ENCODE data around the gene USP24.

The USP24 gene

DNA sequence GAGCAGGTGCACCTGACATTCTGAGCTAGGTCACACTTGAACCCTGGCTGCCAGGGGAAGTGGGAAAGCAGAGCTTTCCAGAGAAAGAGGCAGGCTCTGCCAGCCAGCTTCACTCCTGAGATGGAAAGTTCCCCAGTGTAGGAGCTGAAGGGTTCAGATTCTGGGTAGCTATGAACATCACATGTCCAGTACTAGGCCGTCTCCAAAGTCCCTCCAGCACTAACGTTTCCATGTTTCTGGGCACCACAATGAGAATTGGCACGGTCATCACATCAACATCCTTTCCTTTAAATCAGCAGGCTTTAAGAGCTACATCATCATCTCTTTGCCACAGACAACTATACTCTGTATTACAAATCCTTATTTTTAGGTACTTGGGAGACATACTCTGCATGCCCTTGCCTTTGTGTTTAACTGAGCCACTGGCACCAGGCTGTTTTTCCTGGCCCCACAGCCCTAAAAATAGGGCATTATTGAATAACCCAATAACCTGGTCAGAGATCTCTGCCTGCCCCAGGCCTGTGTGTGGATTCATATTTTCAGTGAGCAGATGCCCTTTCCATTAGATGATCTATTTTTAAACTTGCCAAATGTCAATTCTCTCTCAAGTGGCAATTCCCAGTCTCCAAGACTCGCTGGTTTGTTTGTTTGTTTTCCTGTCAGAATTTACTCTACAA is 35.4 kb upstream of the USP24 start:
- H3K9me3 ChIP-seq (ENCODE audit: low read depth, low read length) = no peaks in the 10 kb centered on the region

DNA sequence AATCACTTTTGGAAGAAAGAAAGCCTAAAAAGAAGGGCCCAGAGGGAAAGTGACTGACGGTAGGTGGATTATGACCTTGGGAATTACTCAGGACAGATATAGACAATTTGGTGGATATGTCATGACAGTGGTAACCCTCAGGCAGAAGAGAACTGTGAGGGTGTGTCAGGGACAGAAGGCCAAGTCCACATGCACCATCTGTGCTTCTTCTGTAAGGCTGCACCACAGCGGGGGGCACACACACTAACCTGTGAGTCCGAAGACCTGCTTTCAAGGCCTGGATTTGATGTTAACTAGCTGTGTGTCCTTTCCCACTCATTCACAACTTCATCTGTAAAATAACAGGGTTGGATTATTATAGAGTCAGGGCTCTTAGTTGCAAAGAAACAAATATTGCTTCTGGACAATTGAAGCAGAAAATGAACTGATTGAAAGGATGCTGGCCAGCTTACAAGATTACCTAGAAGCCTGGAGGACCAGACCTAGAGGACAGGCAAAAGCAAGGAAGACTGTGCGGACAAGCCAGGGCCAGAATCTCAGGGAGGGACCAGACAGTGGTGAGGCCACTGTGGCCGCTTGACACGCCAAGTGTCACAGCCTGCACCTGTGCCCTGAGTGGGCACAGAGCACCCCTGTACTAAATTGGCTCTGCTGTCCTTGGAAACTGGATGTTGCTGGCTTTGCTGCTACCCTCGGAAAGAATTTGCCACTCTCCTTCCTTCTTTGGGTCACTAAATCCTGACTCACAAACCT is 34.7 kb upstream of the USP24 start:
- no peak overlapping the region for H3K27ac ChIP-seq
- TF ChIP-seq FOXP2 (optimal IDR thresholded peaks at IDR 0.05; ENCODE audit: control extremely low read depth, extremely low read length, insufficient read depth) = no peak
- TF ChIP-seq EZH2 (IDR thresholded peaks at IDR 0.05) = no peak
- TF ChIP-seq POLR2AphosphoS5 (IDR thresholded peaks at IDR 0.05; ENCODE audit: borderline replicate concordance, low read depth, low read length) = no peak
- no peaks in the 10 kb centered on the region for H3K36me3 ChIP-seq (ENCODE audit: insufficient read depth, low read length)
- DNase-seq (ENCODE audit: low read depth, low spot score) = no peak
- H3K9me3 ChIP-seq (ENCODE audit: low read depth, low read length) = no peaks in the 10 kb centered on the region
- H3K4me3 ChIP-seq = no peak overlapping the region
- no peak overlapping the region for H3K9ac ChIP-seq (ENCODE audit: insufficient read length)

More for the DNA sequence above, 35.4 kb upstream of the USP24 start:
- Histone ChIP-seq H3K36me3 (ENCODE audit: insufficient read depth, low read length) (no peaks in the 10 kb centered on the region), H3K27ac (no peak overlapping the region), H3K4me3 (no peak overlapping the region), H3K9ac (ENCODE audit: insufficient read length) (no peak overlapping the region)
- TF ChIP-seq FOXP2 (optimal IDR thresholded peaks at IDR 0.05; ENCODE audit: control extremely low read depth, extremely low read length, insufficient read depth) (no peak), EZH2 (IDR thresholded peaks at IDR 0.05) (no peak), POLR2AphosphoS5 (IDR thresholded peaks at IDR 0.05; ENCODE audit: borderline replicate concordance, low read depth, low read length) (no peak)
- DNase-seq (ENCODE audit: low read depth, low spot score) = no peak

- no peak overlapping the region for H3K4me3 ChIP-seq
- H3K36me3 ChIP-seq (ENCODE audit: insufficient read depth, low read length) = no peaks in the 10 kb centered on the region
- no peak overlapping the region for H3K9ac ChIP-seq (ENCODE audit: insufficient read length)
- no peak for DNase-seq (ENCODE audit: low read depth, low spot score)
- no peaks in the 10 kb centered on the region for H3K9me3 ChIP-seq (ENCODE audit: low read depth, low read length)
- TF ChIP-seq EZH2 (IDR thresholded peaks at IDR 0.05) = no peak
- TF ChIP-seq POLR2AphosphoS5 (IDR thresholded peaks at IDR 0.05; ENCODE audit: borderline replicate concordance, low read depth, low read length) = no peak
- TF ChIP-seq FOXP2 (optimal IDR thresholded peaks at IDR 0.05; ENCODE audit: control extremely low read depth, extremely low read length, insufficient read depth) = no peak
- no peak overlapping the region for H3K27ac ChIP-seq
These were observed 31.7 kb upstream of the USP24 start for GRCh38 chr1:55246896-55247295.

GRCh38 chr1:55246331-55246730 is 31.2 kb upstream of the USP24 start:
- no peak for DNase-seq (ENCODE audit: low read depth, low spot score)
- Histone ChIP-seq H3K9me3 (ENCODE audit: low read depth, low read length) (no peaks in the 10 kb centered on the region), H3K9ac (ENCODE audit: insufficient read length) (no peak overlapping the region), H3K4me3 (no peak overlapping the region), H3K27ac (no peak overlapping the region), H3K36me3 (ENCODE audit: insufficient read depth, low read length) (no peaks in the 10 kb centered on the region)
- TF ChIP-seq EZH2 (IDR thresholded peaks at IDR 0.05) (no peak), FOXP2 (optimal IDR thresholded peaks at IDR 0.05; ENCODE audit: control extremely low read depth, extremely low read length, insufficient read depth) (no peak), POLR2AphosphoS5 (IDR thresholded peaks at IDR 0.05; ENCODE audit: borderline replicate concordance, low read depth, low read length) (no peak)

GRCh38 chr1:55245781-55246180 is 30.6 kb upstream of the USP24 start:
- Histone ChIP-seq H3K4me3 (no peak overlapping the region), H3K36me3 (ENCODE audit: insufficient read depth, low read length) (no peaks in the 10 kb centered on the region), H3K27ac (no peak overlapping the region), H3K9me3 (ENCODE audit: low read depth, low read length) (no peaks in the 10 kb centered on the region), H3K9ac (ENCODE audit: insufficient read length) (no peak overlapping the region)
- DNase-seq (ENCODE audit: low read depth, low spot score) = no peak
- TF ChIP-seq EZH2 (IDR thresholded peaks at IDR 0.05) (no peak), FOXP2 (optimal IDR thresholded peaks at IDR 0.05; ENCODE audit: control extremely low read depth, extremely low read length, insufficient read depth) (no peak), POLR2AphosphoS5 (IDR thresholded peaks at IDR 0.05; ENCODE audit: borderline replicate concordance, low read depth, low read length) (no peak)

DNA sequence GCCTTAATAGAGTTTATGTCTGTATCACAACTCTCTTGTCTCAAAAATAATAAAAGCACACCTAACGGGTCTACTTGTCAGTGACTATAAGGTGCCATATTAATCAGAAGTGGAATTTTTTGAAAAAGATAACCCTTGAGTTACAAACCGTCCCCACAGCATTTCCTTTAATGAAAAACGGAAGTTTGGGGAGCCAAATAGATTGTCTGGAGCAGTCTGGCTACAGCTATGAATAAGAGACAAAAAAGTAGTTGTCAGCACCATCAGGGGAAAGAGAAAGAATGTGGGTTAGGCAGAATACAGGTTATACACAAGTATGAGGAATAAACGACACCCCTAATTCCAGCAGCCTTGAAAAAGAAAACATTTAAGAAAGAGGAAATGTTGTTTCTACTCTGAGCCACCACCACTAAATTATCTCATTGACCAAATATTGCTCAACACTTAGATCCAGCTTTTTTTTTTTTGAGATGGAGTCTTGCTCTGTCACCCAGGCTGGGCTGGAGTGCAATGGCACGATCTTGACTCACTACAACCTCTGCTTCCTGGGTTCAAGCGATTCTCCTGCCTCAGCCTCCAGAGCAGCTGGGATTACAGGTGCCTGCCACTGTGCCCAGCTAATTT is 29.4 kb upstream of the USP24 start:
- no peaks in the 10 kb centered on the region for H3K36me3 ChIP-seq (ENCODE audit: insufficient read depth, low read length)
- no peak for DNase-seq (ENCODE audit: low read depth, low spot score)
- H3K27ac ChIP-seq = no peak overlapping the region
- no peaks in the 10 kb centered on the region for H3K9me3 ChIP-seq (ENCODE audit: low read depth, low read length)
- TF ChIP-seq POLR2AphosphoS5 (IDR thresholded peaks at IDR 0.05; ENCODE audit: borderline replicate concordance, low read depth, low read length) = no peak
- TF ChIP-seq FOXP2 (optimal IDR thresholded peaks at IDR 0.05; ENCODE audit: control extremely low read depth, extremely low read length, insufficient read depth) = no peak
- no peak for TF ChIP-seq EZH2 (IDR thresholded peaks at IDR 0.05)
- no peak overlapping the region for H3K4me3 ChIP-seq
- no peak overlapping the region for H3K9ac ChIP-seq (ENCODE audit: insufficient read length)

DNA sequence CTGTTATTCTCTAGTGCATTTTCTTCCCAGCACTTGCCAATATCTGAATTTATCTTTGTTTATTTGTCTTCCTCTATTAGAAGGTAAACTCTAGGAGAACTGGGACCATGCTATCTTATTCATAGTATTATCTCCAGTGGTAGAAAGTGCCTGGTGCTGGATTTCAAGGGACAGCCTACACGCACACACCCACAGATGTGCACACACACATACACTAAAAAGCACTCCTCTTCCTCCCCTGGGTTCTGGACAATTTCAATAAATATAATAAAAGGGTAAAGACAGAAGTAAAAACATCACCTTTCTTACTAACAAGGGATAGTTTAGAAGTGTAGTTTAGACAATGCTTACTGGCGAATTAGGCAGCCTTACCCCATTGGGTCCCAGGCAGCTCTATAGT is 28.5 kb upstream of the USP24 start:
- TF ChIP-seq POLR2AphosphoS5 (IDR thresholded peaks at IDR 0.05; ENCODE audit: borderline replicate concordance, low read depth, low read length) (no peak), EZH2 (IDR thresholded peaks at IDR 0.05) (no peak), FOXP2 (optimal IDR thresholded peaks at IDR 0.05; ENCODE audit: control extremely low read depth, extremely low read length, insufficient read depth) (no peak)
- H3K4me3 ChIP-seq = no peak overlapping the region
- no peak for DNase-seq (ENCODE audit: low read depth, low spot score)
- H3K27ac ChIP-seq = no peak overlapping the region
- H3K36me3 ChIP-seq (ENCODE audit: insufficient read depth, low read length) = no peaks in the 10 kb centered on the region
- no peaks in the 10 kb centered on the region for H3K9me3 ChIP-seq (ENCODE audit: low read depth, low read length)
- H3K9ac ChIP-seq (ENCODE audit: insufficient read length) = no peak overlapping the region

GRCh38 chr1:55239548-55239947 is 24.4 kb upstream of the USP24 start:
- no peak overlapping the region for H3K4me3 ChIP-seq
- H3K27ac ChIP-seq = no peak overlapping the region
- TF ChIP-seq EZH2 (IDR thresholded peaks at IDR 0.05) (no peak), FOXP2 (optimal IDR thresholded peaks at IDR 0.05; ENCODE audit: control extremely low read depth, extremely low read length, insufficient read depth) (no peak), POLR2AphosphoS5 (IDR thresholded peaks at IDR 0.05; ENCODE audit: borderline replicate concordance, low read depth, low read length) (no peak)
- H3K9me3 ChIP-seq (ENCODE audit: low read depth, low read length) = no peaks in the 10 kb centered on the region
- no peaks in the 10 kb centered on the region for H3K36me3 ChIP-seq (ENCODE audit: insufficient read depth, low read length)
- no peak overlapping the region for H3K9ac ChIP-seq (ENCODE audit: insufficient read length)
- DNase-seq (ENCODE audit: low read depth, low spot score) = no peak

Data from SK-N-MC (cell line).